HFF-Myc (cell line): ENCODE measurements around the gene ATP11A.

ENCODE experiments used
- DNase-seq: peaks from one replicate; pipeline ENCODE4 v3.0.0-alpha.2; 2011; ENCODE audit warnings: low read depth; ENCODE audit errors: extremely low read depth
- H3K4me3 ChIP-seq: replicated peaks from 2 replicates; pipeline ENCODE4 v1.5.1; 2011; ENCODE audit warnings: low read depth, mild to moderate bottlenecking, control low read depth, low read length
- CTCF ChIP-seq: IDR thresholded peaks from 2 replicates; pipeline ENCODE4 v1.5.1; 2012; ENCODE audit warnings: mild to moderate bottlenecking, low read depth, low read length, control low read depth; ENCODE audit errors: missing control alignments

Gene ATP11A

DNA sequence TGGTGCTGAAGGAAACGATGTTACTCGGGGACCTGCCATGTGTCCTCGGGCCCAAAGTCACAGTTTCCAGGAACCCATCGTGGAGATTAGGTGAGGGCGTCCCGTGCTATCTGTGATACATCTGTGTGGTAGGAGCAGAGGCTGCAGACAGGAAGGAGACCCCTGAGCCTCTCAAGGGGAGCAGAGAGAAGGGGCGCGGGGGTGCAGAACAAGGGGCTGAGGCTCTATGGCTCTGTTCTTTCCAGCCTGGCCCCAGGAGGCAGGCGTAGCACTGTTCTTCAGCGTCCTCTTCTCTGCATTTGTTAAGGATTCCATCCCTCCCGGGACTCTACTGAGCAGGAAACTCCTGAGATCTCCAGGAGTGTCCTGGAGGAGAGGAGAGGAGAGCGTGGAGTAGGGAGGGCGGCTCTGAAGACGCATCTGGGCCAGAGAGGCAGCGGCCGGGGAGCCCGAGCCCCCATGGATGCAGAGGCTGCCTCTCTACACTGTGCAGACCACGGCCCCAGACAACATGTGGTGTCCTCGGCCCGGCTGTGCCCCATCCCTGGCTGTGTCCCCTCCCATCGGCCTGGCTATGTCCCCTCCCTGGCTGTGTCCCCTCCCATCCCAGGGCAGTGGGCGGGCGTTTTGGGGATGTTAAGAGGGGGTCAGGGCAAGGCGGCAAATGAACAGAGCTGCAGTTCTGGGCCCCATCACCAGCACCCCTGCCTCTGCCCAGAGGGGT lies 118.0 kb downstream of the ATP11A start:
- no peak for DNase-seq
- TF ChIP-seq CTCF: no peak
- no peak overlapping the region for H3K4me3 ChIP-seq

GRCh38 chr13:112808377-112809140 lies 118.7 kb downstream of the ATP11A start:
- no peak for TF ChIP-seq CTCF
- no peak overlapping the region for H3K4me3 ChIP-seq
- DNase-seq: no peak

GRCh38 chr13:112809332-112810315 lies 119.8 kb downstream of the ATP11A start:
- TF ChIP-seq CTCF: no peak
- no peak overlapping the region for H3K4me3 ChIP-seq
- DNase-seq: no peak

DNA sequence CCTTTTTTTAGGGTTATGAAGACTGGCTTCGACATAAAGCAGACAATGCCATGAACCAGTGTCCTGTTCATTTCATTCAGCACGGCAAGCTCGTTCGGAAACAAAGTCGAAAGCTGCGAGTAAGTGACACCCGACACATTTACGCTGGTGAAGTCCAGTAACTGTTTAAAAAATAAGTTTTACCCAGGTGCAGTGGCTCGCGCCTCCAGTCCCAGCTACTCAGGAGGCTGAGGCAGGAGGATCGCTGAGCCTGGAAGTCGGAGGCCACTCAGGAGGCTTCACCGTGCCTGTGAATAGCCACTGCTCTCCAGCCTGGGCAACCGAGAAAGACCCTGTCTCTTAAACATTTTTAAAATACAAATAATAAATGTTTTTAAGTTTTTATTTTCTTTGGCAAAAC lies 120.8 kb downstream of the ATP11A start:
- TF ChIP-seq CTCF: no peak

DNA sequence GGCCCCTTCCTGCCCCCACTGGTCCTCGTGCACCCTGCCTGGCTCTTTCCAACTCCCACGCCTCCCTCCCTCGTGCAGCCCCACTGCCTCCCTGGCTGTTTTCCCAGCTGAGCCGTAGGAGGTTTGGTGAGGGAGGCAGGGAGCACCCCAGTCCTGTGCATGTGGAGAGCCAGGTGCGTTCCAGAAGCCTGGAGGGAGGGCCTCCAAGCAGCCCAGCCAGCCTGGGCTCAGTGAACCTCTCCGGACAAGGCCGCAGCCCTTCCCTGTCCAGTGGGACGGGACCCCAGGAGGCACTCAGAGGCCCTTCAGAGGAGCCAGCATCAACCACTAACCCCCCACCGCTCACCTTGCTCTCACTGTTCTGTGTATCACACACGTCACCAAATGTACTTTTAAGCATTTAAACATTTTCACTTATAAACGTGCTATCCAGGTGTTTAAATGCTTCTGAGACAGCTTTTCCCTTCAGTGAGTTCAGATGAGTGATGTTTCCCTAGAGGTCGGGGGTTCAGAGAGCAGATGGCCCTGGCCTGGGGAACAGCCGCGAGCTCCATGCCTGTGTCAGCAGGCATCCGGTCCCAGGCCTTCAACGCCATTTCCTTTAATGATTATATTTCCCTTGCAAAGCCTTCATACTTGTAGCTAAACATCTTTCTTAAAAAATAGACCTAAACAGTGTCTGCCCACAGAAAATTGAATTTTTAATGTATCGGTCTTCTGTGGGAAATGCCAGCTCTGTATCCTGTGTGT lies 122.6 kb downstream of the ATP11A start:
- no peak overlapping the region for H3K4me3 ChIP-seq
- no peak for DNase-seq
- no peak for TF ChIP-seq CTCF

More for the DNA sequence above, 120.8 kb downstream of the ATP11A start:
- no peak for DNase-seq
- H3K4me3 ChIP-seq: no peak overlapping the region

DNA sequence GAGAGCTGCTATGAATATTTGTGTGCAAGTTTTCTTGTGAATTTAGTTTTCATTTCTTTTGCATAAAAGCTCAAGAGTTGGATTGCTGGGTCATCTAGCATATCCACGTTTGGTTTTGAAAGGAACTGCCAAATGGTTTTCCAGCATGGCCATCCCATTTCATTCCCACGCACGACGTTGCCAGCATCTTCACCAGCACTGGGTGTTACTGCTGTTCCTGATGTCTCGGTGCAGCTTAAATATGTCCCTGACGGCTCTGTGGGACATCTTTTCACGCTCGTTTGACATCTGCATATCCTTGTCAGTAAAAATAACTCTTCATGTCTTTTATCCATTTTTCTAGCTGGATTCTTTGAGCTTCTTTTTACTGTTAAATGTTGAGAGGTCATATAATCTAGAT lies 123.7 kb downstream of the ATP11A start:
- no peak overlapping the region for H3K4me3 ChIP-seq
- no peak for DNase-seq
- no peak for TF ChIP-seq CTCF
